Measurements from ENCODE around the gene C16orf92. TPM values are rescaled to one million over a fixed set of nuclear protein-coding genes. Genes with fewer than 3 reads are reported as not detected.
A peak's percentile ranks its signal among the peaks of the same experiment; 100 is the strongest.

Gene C16orf92
- total RNA-seq, 1 donor from 2014 or later, result not detected

GRCh38 chr16:30068750-30069610 lies 46.0 kb downstream of the C16orf92 start:
- Mint-ChIP-seq H3K36me3 (ENCODE audit: unreplicated experiment) (peaks cover 38% of the 10 kb centered on the region), H3K4me1 (ENCODE audit: unreplicated experiment) (peaks cover 30% of the 10 kb centered on the region), H3K9me3 (ENCODE audit: unreplicated experiment) (no peaks in the 10 kb centered on the region), H3K27me3 (ENCODE audit: unreplicated experiment) (no peaks in the 10 kb centered on the region), H3K4me3 (ENCODE audit: unreplicated experiment) (no peak overlapping the region), H3K27ac (ENCODE audit: unreplicated experiment) (peak overlapping the region; percentile 31)
- TF ChIP-seq CTCF (IDR thresholded peaks at IDR 0.05), result peak; percentile 52
- DNase-seq (ENCODE audit: extremely low spot score, unreplicated experiment), result no peak

- H3K36me3 Mint-ChIP-seq (ENCODE audit: unreplicated experiment), result peaks cover 38% of the 10 kb centered on the region
- DNase-seq (ENCODE audit: extremely low spot score, unreplicated experiment), result no peak
- no peak for TF ChIP-seq CTCF (IDR thresholded peaks at IDR 0.05)
- H3K9me3 Mint-ChIP-seq (ENCODE audit: unreplicated experiment), result no peaks in the 10 kb centered on the region
- no peaks in the 10 kb centered on the region for H3K27me3 Mint-ChIP-seq (ENCODE audit: unreplicated experiment)
- H3K4me3 Mint-ChIP-seq (ENCODE audit: unreplicated experiment), result no peak overlapping the region
- H3K27ac Mint-ChIP-seq (ENCODE audit: unreplicated experiment), result peak overlapping the region; percentile 23
- H3K4me1 Mint-ChIP-seq (ENCODE audit: unreplicated experiment), result peaks cover 25% of the 10 kb centered on the region
Observed at GRCh38 chr16:30069611-30070462, 46.8 kb downstream of the C16orf92 start.

GRCh38 chr16:30070490-30070889 lies 47.5 kb downstream of the C16orf92 start:
- no peak for DNase-seq (ENCODE audit: extremely low spot score, unreplicated experiment)
- H3K4me1 Mint-ChIP-seq (ENCODE audit: unreplicated experiment), result peaks cover 30% of the 10 kb centered on the region
- no peak overlapping the region for H3K27ac Mint-ChIP-seq (ENCODE audit: unreplicated experiment)
- no peaks in the 10 kb centered on the region for H3K27me3 Mint-ChIP-seq (ENCODE audit: unreplicated experiment)
- no peak for TF ChIP-seq CTCF (IDR thresholded peaks at IDR 0.05)
- peaks cover 38% of the 10 kb centered on the region for H3K36me3 Mint-ChIP-seq (ENCODE audit: unreplicated experiment)
- no peaks in the 10 kb centered on the region for H3K9me3 Mint-ChIP-seq (ENCODE audit: unreplicated experiment)
- no peak overlapping the region for H3K4me3 Mint-ChIP-seq (ENCODE audit: unreplicated experiment)

Other genes with a start within 250 kb of the C16orf92 start
- not detected in 2 replicates for gene ZG16, start 244.9 kb upstream of the C16orf92 start, total RNA-seq
- 20.0 and 23.0 TPM in 2 replicates for gene KIF22, start 232.4 kb upstream of the C16orf92 start, total RNA-seq
- gene MAZ, start 216.7 kb upstream of the C16orf92 start, total RNA-seq, result 304 and 305 TPM in 2 replicates
- gene PRRT2, start 211.0 kb upstream of the C16orf92 start, total RNA-seq, result 8.8 and 13.4 TPM in 2 replicates
- gene PAGR1, start 207.0 kb upstream of the C16orf92 start, total RNA-seq, result 26.4 and 29.1 TPM in 2 replicates
- gene MVP, start 202.7 kb upstream of the C16orf92 start, total RNA-seq, result 150 and 157 TPM in 2 replicates
- gene CDIPT, start 160.0 kb upstream of the C16orf92 start, total RNA-seq, result 104 and 108 TPM in 2 replicates
- gene SEZ6L2, start 123.6 kb upstream of the C16orf92 start, total RNA-seq, result 17.6 and 19.3 TPM in 2 replicates
- gene ASPHD1, start 122.7 kb upstream of the C16orf92 start, total RNA-seq, result 1.0 and 1.2 TPM in 2 replicates
- gene KCTD13, start 97.0 kb upstream of the C16orf92 start, total RNA-seq, result 20.5 and 22.3 TPM in 2 replicates
- gene TMEM219, start 61.1 kb upstream of the C16orf92 start, total RNA-seq, result 119 and 139 TPM in 2 replicates
- gene TAOK2, start 49.3 kb upstream of the C16orf92 start, total RNA-seq, result 44.4 and 48.8 TPM in 2 replicates
- 11.5 and 12.5 TPM in 2 replicates for gene HIRIP3, start 27.6 kb upstream of the C16orf92 start, total RNA-seq
- gene INO80E, start 27.0 kb upstream of the C16orf92 start, total RNA-seq, result 72.4 and 77.0 TPM in 2 replicates
- gene DOC2A, start 12.2 kb upstream of the C16orf92 start, total RNA-seq, result 1.3 TPM in 2 replicates
- gene TLCD3B, start 8.1 kb downstream of the C16orf92 start, total RNA-seq, result 0.32 and 0.52 TPM in 2 replicates
- 750 and 765 TPM in 2 replicates for gene ALDOA, start 42.6 kb downstream of the C16orf92 start, total RNA-seq
- 101 and 102 TPM in 2 replicates for gene PPP4C, start 52.8 kb downstream of the C16orf92 start, total RNA-seq
- 0.63 and 0.75 TPM in 2 replicates for gene TBX6, start 68.7 kb downstream of the C16orf92 start, total RNA-seq
- gene YPEL3, start 73.0 kb downstream of the C16orf92 start, total RNA-seq, result 83.6 and 93.3 TPM in 2 replicates
- gene GDPD3, start 90.3 kb downstream of the C16orf92 start, total RNA-seq, result 3.2 and 3.6 TPM in 2 replicates
- 52.9 and 59.0 TPM in 2 replicates for gene MAPK3, start 100.0 kb downstream of the C16orf92 start, total RNA-seq
- gene CORO1A, start 160.4 kb downstream of the C16orf92 start, total RNA-seq, result 0.97 and 3.2 TPM in 2 replicates
- 64.5 and 73.2 TPM in 2 replicates for gene BOLA2B, start 170.5 kb downstream of the C16orf92 start, total RNA-seq
- gene SLX1A, start 170.7 kb downstream of the C16orf92 start, total RNA-seq, result 20.0 and 34.1 TPM in 2 replicates
- gene SULT1A3, start 176.1 kb downstream of the C16orf92 start, total RNA-seq, result 14.9 and 16.3 TPM in 2 replicates
- gene NPIPB13, start 225.3 kb downstream of the C16orf92 start, total RNA-seq, result 10.0 and 22.9 TPM in 2 replicates

Measured in osteocyte (in vitro differentiated cells).